GM19043 (cell line): ENCODE results near the gene IMPG2.
A peak's percentile ranks its signal among the peaks of the same experiment; 100 is the strongest.

Experiments used
- ATAC-seq: cut with Tn5 transposase; IDR thresholded peaks from one replicate; pipeline ENCODE4 v1.9.1; 2021; ENCODE audit warnings: low read depth; ENCODE audit not compliant: unreplicated experiment

The IMPG2 gene

GRCh38 chr3:101278727-101279126, 41.6 kb downstream of the IMPG2 start:
- ATAC-seq, result no peak

GRCh38 chr3:101273608-101274007, 46.8 kb downstream of the IMPG2 start:
- ATAC-seq, result no peak

- no peak for ATAC-seq
Observed at GRCh38 chr3:101273156-101273555, 47.2 kb downstream of the IMPG2 start.

GRCh38 chr3:101271728-101272127, 48.6 kb downstream of the IMPG2 start:
- no peak for ATAC-seq

- no peak for ATAC-seq
Observed at GRCh38 chr3:101270149-101270548, 50.2 kb downstream of the IMPG2 start.

GRCh38 chr3:101268971-101269671, 51.3 kb downstream of the IMPG2 start:
- no peak for ATAC-seq

GRCh38 chr3:101268141-101268540, 52.2 kb downstream of the IMPG2 start:
- ATAC-seq, result no peak

GRCh38 chr3:101266566-101266965, 53.8 kb downstream of the IMPG2 start:
- ATAC-seq, result no peak

GRCh38 chr3:101266071-101266470, 54.3 kb downstream of the IMPG2 start:
- no peak for ATAC-seq

- peak; percentile 80 for ATAC-seq
Observed at GRCh38 chr3:101262393-101263240, 57.8 kb downstream of the IMPG2 start.

- ATAC-seq, result no peak
Observed at GRCh38 chr3:101261506-101261905, 58.9 kb downstream of the IMPG2 start.

GRCh38 chr3:101259485-101260341, 60.7 kb downstream of the IMPG2 start:
- no peak for ATAC-seq

- ATAC-seq, result no peak
Observed at GRCh38 chr3:101256511-101256910, 63.9 kb downstream of the IMPG2 start.

GRCh38 chr3:101255441-101255840, 64.9 kb downstream of the IMPG2 start:
- no peak for ATAC-seq

GRCh38 chr3:101253396-101253795, 67.0 kb downstream of the IMPG2 start:
- ATAC-seq, result no peak

GRCh38 chr3:101252945-101253344, 67.4 kb downstream of the IMPG2 start:
- ATAC-seq, result no peak

GRCh38 chr3:101252307-101252706, 68.1 kb downstream of the IMPG2 start:
- no peak for ATAC-seq

- no peak for ATAC-seq
Observed at GRCh38 chr3:101251441-101251840, 68.9 kb downstream of the IMPG2 start.

GRCh38 chr3:101249522-101249921, 70.9 kb downstream of the IMPG2 start:
- ATAC-seq, result no peak

GRCh38 chr3:101248736-101249135, 71.6 kb downstream of the IMPG2 start:
- no peak for ATAC-seq

- no peak for ATAC-seq
Observed at GRCh38 chr3:101244212-101244575, 76.2 kb downstream of the IMPG2 start.
